Ovary (tissue), 10 donors: ENCODE measurements around the gene B4GAT1. TPM values are rescaled to one million over a fixed set of nuclear protein-coding genes. Genes with fewer than 3 reads are reported as not detected.

Experiments
- DNase-seq, 5 donors: peaks; one replicate each; pipeline ENCODE4 v3.0.0-alpha.2; 2019 to 2020
- H3K27ac ChIP-seq, 2 donors: fragments of 200-600 bp; one replicate each; pipeline versions ENCODE4 v1.5.1 to v1.8.0; 2019 to 2022
- H3K27me3 ChIP-seq: fragments of 200-600 bp; one replicate; pipeline ENCODE4 v1.8.0; 2022
- H3K36me3 ChIP-seq: fragments of 200-600 bp; sonication (generic); one replicate; pipeline ENCODE4 v1.5.1; 2019
- H3K4me1 ChIP-seq: one replicate; pipeline ENCODE4 v1.8.1; 2013; ENCODE audit warnings: mild to moderate bottlenecking, moderate library complexity; ENCODE audit not compliant: insufficient read depth
- H3K4me3 ChIP-seq: fragments of 200-600 bp; sonication (generic); one replicate; pipeline ENCODE4 v1.5.1; 2017
- H3K9me3 ChIP-seq, 2 donors: fragments of 200-600 bp in 1 of 2; sonication (generic) in 1 of 2; one replicate each; pipeline versions ENCODE4 v1.5.1 to v1.8.1; 2013 to 2019; ENCODE audit warnings: mild to moderate bottlenecking in 1 of 2, moderate library complexity in 1 of 2
- EP300 ChIP-seq: sonication (generic); formaldehyde crosslinking; IDR thresholded peaks from one replicate; pipeline ENCODE4 v1.6.1; 2017; ENCODE audit warnings: antibody characterized with exemption
- POLR2A ChIP-seq: fragments of 450-650 bp; IDR thresholded peaks from one replicate; pipeline ENCODE4 v1.6.1; 2017; ENCODE audit warnings: antibody characterized with exemption, mild to moderate bottlenecking, moderate library complexity
- WGBS, 3 donors: extraction: QIAGEN DNeasy Blood & Tissue Kit in 1 of 3; methylation state at CpG; one replicate each; pipeline versions ENCODE4 v1.1.5 to v1.1.7; 2013 to 2017; 5-methylcytosine and 5-hydroxymethylcytosine counted together
- intact Hi-C, 4 donors: fragments of 100-400 bp; cut with DNase I; formaldehyde crosslinking; loops; one replicate each; pipeline versions ENCODE4 v1.11.0 to v1.15.1; 2022 to 2023
- long read RNA-seq, 3 donors: library from polyadenylated mRNA in 2 of 3; unstranded in 2 of 3; transcript quantifications; one replicate each; pipeline ENCODE4 v2.0.0 and lab custom pipeline, GENCODE V29; 2021 to 2026
- polyA plus RNA-seq, 2 donors: library from polyadenylated mRNA; stranded (reverse); fragments of 200-250 nt in 1 of 2; fragments of 350-450 nt in 1 of 2; fragmentation: Illumina TruSeq in 1 of 2; extraction: RNeasy Lipid Tissue Mini Kit (QIAGEN cat#74804) in 1 of 2; gene quantifications; one replicate each; pipeline ENCODE4 v1.2.3, GENCODE V29; 2013 to 2014
- total RNA-seq, 7 donors: library from RNA; depleted of rRNA in 2 of 7; stranded (reverse); fragments of >200 nt in 2 of 7; fragmentation: NEBNext Ultra II Directional in 3 of 7; extraction: Animal tissue kit (Norgen Biotek cat#: 25700) in 3 of 7; gene quantifications; one replicate each; pipeline versions ENCODE4 v1.1.0 to v1.2.4, GENCODE V29; 2016 to 2023
- TF ChIP-seq, protein P1 (sequence below), 3 donors: fragments of 450-650 bp in 2 of 3; fragments of 200-600 bp in 1 of 3; IDR thresholded peaks; one replicate each; pipeline versions ENCODE4 v1.5.1 to v1.8.0; 2016 to 2022; ENCODE audit warnings: antibody characterized with exemption in 3 of 3, mild to moderate bottlenecking in 1 of 3
- donor health status: DM: no; HTN: no; CAD: no; lungs with moderate emphysema.
- donor health status: DM: no; HTN: no; CAD: no.
- donor health status: Bipolar disorder and iron deficiency.
- donor health status: DM: yes; HTN: yes; CAD: no.
- donor health status: DM: no; HTN: no; CAD: no.
- donor health status: DM: yes; HTN: yes; CAD: no.

Gene B4GAT1
- total RNA-seq (10 to 100 TPM; 30.7 to 44.9 (median 37.8) TPM), polyA plus RNA-seq (10 to 100 TPM; 53.2 to 54.2 TPM)
- long read RNA-seq, donor 1, transcript B4GAT1-201 (2 exons, 2,072 nt): major isoform, 169 of 169 reads
- long read RNA-seq, donor 1, partial matches to known transcripts: 0 of 169 reads
- long read RNA-seq, donor 1, other reads (novel, unspliced or antisense): 0 of 169 reads
- long read RNA-seq, donor 2, transcript B4GAT1-201 (2 exons, 2,072 nt): major isoform, 11 of 11 reads
- long read RNA-seq, donor 2, partial matches to known transcripts: 0 of 11 reads
- long read RNA-seq, donor 2, other reads (novel, unspliced or antisense): 0 of 11 reads
- long read RNA-seq, donor 3, transcript B4GAT1-201 (2 exons, 2,072 nt): major isoform, 84 of 86 reads
- long read RNA-seq, donor 3, partial matches to known transcripts: 1 of 86 reads
- long read RNA-seq, donor 3, other reads (novel, unspliced or antisense): 1 of 86 reads

DNA sequence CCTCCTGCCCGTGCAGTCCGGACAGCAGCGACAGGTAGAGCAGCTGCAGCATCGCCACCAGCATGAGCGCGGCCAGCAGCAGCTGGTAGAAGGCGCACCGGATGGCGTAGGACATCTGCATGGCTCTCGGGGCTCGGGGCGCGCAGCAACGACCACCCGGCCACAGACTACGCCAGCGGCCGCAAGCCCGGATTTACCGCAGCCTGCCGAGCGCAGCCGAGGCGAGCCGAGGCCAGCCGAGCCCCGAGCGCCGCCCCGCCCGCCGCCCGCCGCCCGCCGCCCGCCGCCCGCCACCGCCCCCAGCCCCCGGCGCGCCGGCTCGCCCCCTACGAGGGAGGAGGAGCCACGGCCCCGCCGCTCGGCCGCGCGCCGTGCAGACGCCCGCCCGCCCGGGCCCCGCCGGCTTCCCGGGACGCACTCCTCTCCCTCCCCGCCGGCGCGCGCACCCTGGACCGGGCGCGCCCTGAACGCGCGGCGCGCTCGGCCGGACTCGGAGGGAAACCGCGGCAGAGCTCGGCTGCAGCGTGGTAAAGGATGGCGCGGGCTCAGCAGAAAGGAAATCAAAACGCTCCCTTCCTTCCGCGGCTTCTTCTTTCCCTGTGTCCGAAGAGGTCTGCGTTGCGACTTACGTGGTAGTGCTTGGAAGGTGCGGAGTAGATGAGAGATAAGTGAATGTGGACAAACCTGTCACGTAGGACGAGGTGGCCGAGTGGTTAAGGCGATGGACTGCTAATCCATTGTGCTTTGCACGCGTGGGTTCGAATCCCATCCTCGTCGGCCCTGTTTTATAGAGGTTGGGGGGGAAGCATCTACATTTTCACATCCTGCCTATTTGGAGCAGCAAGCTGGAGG, at the start of gene B4GAT1:
TSS of gene B4GAT1 (minus strand) at position 205 of the 852 bp plus-strand sequence. CDS start at position 121, 84 bp downstream.
- no peaks in the 10 kb centered on the region for H3K36me3 ChIP-seq
- 0 to 1% (median 0%) methylated on average over 53 to 97 of the region's 101 CpGs for WGBS, 3 donors

DNA sequence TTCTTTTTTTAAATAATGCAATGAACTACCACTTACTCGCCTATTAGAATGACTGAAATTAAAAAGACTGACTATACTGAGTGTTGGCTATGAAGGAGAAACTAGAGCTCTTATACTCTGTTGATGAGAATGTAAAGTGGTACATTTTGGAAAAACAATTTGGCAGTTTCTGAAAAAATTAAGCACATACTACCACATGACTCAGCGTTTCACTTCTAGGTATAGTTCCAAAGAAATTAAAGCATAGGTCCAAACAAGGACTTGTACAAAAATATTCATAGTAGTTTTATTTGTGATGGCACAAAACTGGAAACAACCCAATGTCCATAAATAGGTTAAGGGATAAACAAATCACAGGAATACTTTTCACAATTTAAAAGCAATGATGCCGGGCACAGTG, 46.5 kb upstream of the B4GAT1 start:
- no peak overlapping the region for H3K27ac ChIP-seq
- no peaks in the 10 kb centered on the region for H3K36me3 ChIP-seq
- intact Hi-C loops: no loop called here
- H3K27me3 ChIP-seq: no peaks in the 10 kb centered on the region
- H3K4me3 ChIP-seq: no peak overlapping the region
- TF ChIP-seq EP300: no peak
- no peak for TF ChIP-seq POLR2A
- TF ChIP-seq, protein P1, sequence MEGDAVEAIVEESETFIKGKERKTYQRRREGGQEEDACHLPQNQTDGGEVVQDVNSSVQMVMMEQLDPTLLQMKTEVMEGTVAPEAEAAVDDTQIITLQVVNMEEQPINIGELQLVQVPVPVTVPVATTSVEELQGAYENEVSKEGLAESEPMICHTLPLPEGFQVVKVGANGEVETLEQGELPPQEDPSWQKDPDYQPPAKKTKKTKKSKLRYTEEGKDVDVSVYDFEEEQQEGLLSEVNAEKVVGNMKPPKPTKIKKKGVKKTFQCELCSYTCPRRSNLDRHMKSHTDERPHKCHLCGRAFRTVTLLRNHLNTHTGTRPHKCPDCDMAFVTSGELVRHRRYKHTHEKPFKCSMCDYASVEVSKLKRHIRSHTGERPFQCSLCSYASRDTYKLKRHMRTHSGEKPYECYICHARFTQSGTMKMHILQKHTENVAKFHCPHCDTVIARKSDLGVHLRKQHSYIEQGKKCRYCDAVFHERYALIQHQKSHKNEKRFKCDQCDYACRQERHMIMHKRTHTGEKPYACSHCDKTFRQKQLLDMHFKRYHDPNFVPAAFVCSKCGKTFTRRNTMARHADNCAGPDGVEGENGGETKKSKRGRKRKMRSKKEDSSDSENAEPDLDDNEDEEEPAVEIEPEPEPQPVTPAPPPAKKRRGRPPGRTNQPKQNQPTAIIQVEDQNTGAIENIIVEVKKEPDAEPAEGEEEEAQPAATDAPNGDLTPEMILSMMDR (IDR thresholded peaks at IDR 0.05): no peak
- H3K4me1 ChIP-seq: no peaks in the 10 kb centered on the region
- no peaks in the 10 kb centered on the region for H3K9me3 ChIP-seq
- 73 to 82% (median 78%) methylated on average over 3 of the region's 3 CpGs for WGBS, 3 donors
- DNase-seq: no peak

More for the DNA sequence above, at the start of gene B4GAT1:
- H3K9me3 ChIP-seq: no peaks in the 10 kb centered on the region
- no peaks in the 10 kb centered on the region for H3K27me3 ChIP-seq
- H3K4me3 ChIP-seq: peak within 1 kb of the TSS; percentile 97
- H3K27ac ChIP-seq: peak within 1 kb of the TSS; percentile 91
- TF ChIP-seq, protein P1 (IDR thresholded peaks at IDR 0.05): no peak
- no peak for TF ChIP-seq EP300
- peak; percentile 36 for TF ChIP-seq POLR2A
- H3K4me1 ChIP-seq: peaks cover 12% of the 10 kb centered on the region
- intact Hi-C loops: no loop called here
- peak; percentile 85 to 93 (median 90) for DNase-seq

DNA sequence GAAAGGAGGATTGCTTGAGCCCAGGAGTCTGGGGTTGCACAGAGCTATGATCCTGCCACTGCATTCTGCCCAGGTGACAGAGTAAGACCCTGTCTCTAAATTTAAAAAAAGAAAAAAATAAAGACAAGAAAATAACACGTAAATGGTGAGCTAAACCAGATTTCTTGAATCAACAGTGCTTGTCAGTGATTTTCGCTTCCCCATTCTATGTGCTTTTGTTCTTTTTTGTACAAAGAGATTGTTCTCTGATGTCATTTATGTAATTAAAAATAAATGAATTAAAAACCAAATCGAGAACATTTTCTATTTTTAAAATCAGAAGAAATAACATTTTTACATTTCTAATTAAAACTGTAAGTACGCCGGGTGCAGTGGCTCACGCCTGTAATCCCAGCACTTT, 43.9 kb upstream of the B4GAT1 start:
- no peaks in the 10 kb centered on the region for H3K36me3 ChIP-seq
- no peaks in the 10 kb centered on the region for H3K9me3 ChIP-seq
- 57 to 79% (median 78%) methylated on average over 6 of the region's 6 CpGs for WGBS, 3 donors
- TF ChIP-seq, protein P1 (IDR thresholded peaks at IDR 0.05): no peak
- TF ChIP-seq EP300 (no peak), POLR2A (no peak)
- H3K27me3 ChIP-seq: no peaks in the 10 kb centered on the region
- intact Hi-C loops: no loop called here
- no peak for DNase-seq
- no peak overlapping the region for H3K4me3 ChIP-seq
- no peak overlapping the region for H3K27ac ChIP-seq
- peaks cover under 1% of the 10 kb centered on the region for H3K4me1 ChIP-seq

DNA sequence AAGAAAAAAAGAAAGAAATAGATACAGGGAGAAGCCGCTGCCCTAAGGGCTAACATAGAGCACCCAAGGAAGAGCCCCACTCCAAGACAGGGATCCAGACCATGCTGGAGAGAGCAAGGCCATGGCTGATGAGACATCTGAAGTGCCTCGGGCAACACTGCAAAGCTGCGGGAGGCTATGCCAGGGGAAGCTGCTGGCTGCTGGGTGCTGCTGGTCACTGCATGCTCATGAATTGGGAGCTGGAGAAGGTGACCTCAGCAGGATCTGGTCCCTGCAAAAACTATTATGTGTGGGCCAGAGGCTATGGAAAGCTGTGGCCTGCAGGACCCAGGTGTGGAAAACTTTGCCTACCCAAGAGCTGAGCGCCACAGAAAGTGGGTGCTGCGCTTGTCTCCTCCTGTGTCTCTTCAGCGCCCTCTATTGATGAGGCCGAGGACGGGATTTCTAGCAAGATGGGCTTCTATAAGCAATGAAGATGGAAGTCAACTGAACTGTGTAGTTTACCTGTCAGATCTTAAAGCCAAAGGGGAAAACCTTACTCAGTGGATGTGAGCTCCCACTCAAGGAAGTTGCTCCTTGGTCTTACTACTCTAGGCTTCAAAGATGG, 41.5 kb upstream of the B4GAT1 start:
- no peaks in the 10 kb centered on the region for H3K9me3 ChIP-seq
- no peaks in the 10 kb centered on the region for H3K36me3 ChIP-seq
- 30 to 33% (median 31%) methylated on average over 8 of the region's 8 CpGs for WGBS, 3 donors
- no peak overlapping the region for H3K4me3 ChIP-seq
- intact Hi-C loops: loop anchor here in 1 of 4 donors (10.0 kb wide), 1 partner anchor 84 kb away; no protein-coding TSS in a partner anchor
- peak in 1 of 5 donors; percentile 36 for DNase-seq
- no peak overlapping the region for H3K27ac ChIP-seq
- no peak for TF ChIP-seq EP300
- TF ChIP-seq, protein P1 (IDR thresholded peaks at IDR 0.05): peak in 1 of 3 donors; percentile 12
- H3K27me3 ChIP-seq: no peaks in the 10 kb centered on the region
- peaks cover 2% of the 10 kb centered on the region for H3K4me1 ChIP-seq
